MV-4-11 (cell line): Measurements from ENCODE around the gene ZFYVE1.

ENCODE experiments used
- DNase-seq: peaks from one replicate; lab custom pipeline; 2025; lab: John Stamatoyannopoulos, UW

Gene ZFYVE1

DNA sequence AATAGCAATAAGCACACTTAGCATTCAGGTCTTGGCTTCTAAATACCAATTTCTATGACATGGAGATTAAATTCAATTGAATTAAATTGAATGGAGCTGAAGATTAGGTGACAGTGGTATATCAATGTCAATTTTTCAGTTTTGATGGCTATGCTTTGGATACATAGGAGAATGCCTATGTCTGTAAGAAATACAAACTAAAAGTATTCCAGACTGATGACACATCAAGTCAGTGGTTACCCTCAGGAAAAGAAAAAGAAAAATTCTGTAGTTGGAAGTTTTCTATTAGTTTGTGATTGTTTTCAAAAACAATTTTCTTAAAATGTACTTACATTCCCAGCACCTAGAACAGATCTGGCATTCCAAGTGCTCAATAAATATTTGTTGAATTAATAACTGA lies 105.5 kb downstream of the ZFYVE1 start:
- no peak for DNase-seq

DNA sequence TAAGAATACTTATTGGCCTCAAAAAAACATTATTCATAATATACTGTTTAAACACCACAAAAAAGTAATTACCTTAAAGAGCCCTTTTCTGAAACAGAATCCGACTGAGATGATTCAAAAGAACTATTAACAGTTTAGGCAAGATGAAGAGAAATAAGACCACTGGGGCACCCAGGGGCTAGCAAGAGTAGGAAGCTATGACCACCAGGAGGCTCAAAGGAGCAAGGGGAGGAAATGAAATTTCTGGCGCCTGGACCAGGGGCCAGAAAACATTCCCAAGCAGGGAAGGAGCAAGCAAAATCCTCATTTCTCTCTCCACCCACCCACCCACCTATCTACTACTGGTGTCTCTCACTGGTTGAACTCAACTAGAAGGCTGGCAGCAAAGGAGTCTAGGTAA lies 106.9 kb downstream of the ZFYVE1 start:
- DNase-seq: no peak
